Measurements from ENCODE around the gene TSNAXIP1.

Gene TSNAXIP1

DNA sequence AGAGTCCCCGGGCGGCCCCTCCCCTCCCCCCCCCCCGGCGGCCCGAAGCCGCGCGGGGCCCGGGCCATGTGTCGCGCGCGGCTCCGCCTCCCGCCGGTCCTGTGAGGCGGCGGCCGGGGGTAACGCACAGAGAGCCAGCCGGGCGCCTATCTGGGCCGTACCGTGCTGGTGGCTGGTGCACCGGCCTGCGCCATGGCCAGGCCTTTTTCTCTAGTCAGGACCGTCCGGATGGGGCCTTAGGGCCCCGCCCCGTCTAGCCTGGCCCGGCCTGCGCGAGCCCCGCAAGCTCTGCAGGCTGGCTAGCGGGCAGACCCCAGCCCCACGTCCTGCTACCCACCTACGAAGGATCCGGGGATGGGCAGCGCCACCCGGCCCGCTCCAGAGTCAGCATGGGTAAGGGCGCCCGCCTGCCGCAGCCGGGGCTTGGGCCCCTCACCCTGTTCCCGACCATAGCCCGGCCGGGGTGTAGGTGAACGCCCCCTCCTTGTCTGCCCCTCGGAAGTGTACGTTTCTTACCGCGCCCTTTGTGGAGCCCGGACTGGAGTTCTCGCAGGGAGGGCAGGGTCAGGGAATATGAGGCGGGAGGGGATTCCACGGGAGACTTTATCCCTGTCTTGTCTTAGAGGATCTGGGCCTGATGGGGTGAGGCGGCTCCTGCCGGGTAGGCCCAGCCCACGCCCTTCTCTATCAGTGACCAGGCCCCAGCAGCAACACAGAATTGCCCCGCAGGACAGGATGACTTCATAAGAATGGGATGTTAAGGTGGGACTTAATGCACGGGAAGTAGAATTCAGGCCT lies 40.6 kb downstream of the TSNAXIP1 start, which contains the start of gene CENPT:
Gene CENPT (minus strand): TSS at position 630 of the 798 bp plus-strand sequence. CDS start 13,834 bp downstream, outside the sequence.
- peak within 1 kb of the TSS; percentile 74 for H3K4me3 ChIP-seq (ENCODE audit: low read depth, low read length)
- TF ChIP-seq, protein P1, sequence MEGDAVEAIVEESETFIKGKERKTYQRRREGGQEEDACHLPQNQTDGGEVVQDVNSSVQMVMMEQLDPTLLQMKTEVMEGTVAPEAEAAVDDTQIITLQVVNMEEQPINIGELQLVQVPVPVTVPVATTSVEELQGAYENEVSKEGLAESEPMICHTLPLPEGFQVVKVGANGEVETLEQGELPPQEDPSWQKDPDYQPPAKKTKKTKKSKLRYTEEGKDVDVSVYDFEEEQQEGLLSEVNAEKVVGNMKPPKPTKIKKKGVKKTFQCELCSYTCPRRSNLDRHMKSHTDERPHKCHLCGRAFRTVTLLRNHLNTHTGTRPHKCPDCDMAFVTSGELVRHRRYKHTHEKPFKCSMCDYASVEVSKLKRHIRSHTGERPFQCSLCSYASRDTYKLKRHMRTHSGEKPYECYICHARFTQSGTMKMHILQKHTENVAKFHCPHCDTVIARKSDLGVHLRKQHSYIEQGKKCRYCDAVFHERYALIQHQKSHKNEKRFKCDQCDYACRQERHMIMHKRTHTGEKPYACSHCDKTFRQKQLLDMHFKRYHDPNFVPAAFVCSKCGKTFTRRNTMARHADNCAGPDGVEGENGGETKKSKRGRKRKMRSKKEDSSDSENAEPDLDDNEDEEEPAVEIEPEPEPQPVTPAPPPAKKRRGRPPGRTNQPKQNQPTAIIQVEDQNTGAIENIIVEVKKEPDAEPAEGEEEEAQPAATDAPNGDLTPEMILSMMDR (IDR thresholded peaks at IDR 0.05; ENCODE audit: low read depth, low read length, missing control alignments) = no peak
- no peak for DNase-seq (ENCODE audit: low read depth)

GRCh38 chr16:67848118-67848517 lies 41.4 kb downstream of the TSNAXIP1 start:
- DNase-seq (ENCODE audit: low read depth) = no peak
- TF ChIP-seq, protein P1 (IDR thresholded peaks at IDR 0.05; ENCODE audit: low read depth, low read length, missing control alignments) = no peak

DNA sequence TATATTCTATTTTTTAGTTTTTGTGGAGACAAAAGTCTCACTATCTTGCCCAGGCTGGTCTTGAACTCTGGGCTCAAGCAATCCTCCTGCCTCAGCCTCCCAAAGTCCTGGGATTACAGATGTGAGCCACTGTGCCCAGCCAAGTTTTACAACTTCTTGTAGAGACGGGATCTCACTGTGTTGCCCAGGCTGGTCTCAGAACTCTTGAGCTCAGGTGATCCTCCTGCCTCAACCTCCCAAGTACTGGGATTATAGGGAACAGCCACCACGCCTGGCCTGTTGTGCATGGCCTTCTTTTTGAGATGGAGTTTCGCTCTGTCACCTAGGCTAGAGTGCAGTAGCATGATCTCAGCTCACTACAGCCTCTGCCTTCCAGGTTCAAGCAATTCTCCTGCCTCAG lies 47.0 kb downstream of the TSNAXIP1 start:
- TF ChIP-seq, protein P1 (IDR thresholded peaks at IDR 0.05; ENCODE audit: low read depth, low read length, missing control alignments) = no peak
- H3K4me3 ChIP-seq (ENCODE audit: low read depth, low read length) = no peak overlapping the region
- no peak for DNase-seq (ENCODE audit: low read depth)

More at GRCh38 chr16:67848118-67848517, 41.4 kb downstream of the TSNAXIP1 start:
- H3K4me3 ChIP-seq (ENCODE audit: low read depth, low read length) = peak overlapping the region; percentile 74

DNA sequence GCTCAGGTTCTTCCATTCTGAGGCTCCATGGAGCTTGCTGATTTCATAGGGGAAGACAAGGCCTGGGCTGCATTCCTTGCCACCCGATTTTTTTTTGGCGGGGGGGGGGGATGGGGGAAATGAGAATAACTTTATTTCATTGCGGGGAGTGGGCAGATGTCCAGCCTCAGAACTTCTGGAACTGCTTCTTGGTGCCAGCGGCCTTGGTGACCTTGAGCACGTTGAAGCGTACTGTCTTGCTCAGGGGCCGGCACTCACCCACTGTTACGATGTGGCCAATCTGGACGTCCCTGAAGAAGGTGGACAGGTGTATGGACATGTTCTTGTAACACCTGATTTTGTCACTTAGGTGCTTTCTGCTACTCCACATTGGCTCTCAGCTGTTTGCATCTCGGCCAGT lies 49.1 kb downstream of the TSNAXIP1 start:
- TF ChIP-seq, protein P1 (IDR thresholded peaks at IDR 0.05; ENCODE audit: low read depth, low read length, missing control alignments) = no peak
- DNase-seq (ENCODE audit: low read depth) = no peak
- no peak overlapping the region for H3K4me3 ChIP-seq (ENCODE audit: low read depth, low read length)

DNA sequence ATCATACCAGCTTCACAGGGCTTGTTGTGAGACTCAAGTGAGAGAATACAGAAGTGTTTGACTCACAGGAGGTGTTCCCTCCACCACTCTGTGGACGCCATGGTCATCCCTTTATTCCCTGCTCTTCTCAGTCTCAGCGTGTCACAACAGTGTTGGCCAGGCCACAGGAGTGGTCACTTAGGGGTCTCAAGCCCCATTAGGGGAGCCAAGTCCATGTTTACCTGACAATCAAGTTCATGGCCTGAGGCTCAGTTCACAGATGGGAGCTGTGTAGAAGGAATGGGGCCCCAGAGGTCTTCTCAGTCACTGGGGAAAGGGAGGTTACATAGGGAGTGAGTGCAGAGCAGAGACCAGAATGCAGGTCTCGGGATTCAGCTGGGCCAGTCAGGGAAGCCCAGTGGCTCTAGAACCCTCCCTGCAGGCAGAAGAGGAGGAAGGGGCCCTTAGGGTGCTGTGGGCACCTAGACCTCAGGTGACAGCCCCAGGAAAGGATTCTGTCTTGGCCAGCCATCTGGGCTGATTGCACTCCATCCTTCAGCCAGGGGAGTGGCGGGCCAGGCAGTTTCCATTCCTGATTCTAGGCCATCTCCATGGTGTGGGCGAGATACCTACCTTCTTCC lies 50.3 kb downstream of the TSNAXIP1 start:
- no peak for DNase-seq (ENCODE audit: low read depth)
- TF ChIP-seq, protein P1 (IDR thresholded peaks at IDR 0.05; ENCODE audit: low read depth, low read length, missing control alignments) = no peak
- no peak overlapping the region for H3K4me3 ChIP-seq (ENCODE audit: low read depth, low read length)

GRCh38 chr16:67857547-67858233 lies 51.0 kb downstream of the TSNAXIP1 start:
- TF ChIP-seq, protein P1 (IDR thresholded peaks at IDR 0.05; ENCODE audit: low read depth, low read length, missing control alignments) = no peak
- no peak overlapping the region for H3K4me3 ChIP-seq (ENCODE audit: low read depth, low read length)
- no peak for DNase-seq (ENCODE audit: low read depth)

Data from GM12864 (cell line).